ENCODE results near the gene KRT3.

Gene KRT3

GRCh38 chr12:52827499-52828090 is 31.7 kb upstream of the KRT3 start:
- no peak for DNase-seq

GRCh38 chr12:52826611-52827498 is 30.9 kb upstream of the KRT3 start:
- DNase-seq = no peak

GRCh38 chr12:52825961-52826360 is 30.0 kb upstream of the KRT3 start:
- DNase-seq = no peak

GRCh38 chr12:52824741-52825410 is 29.0 kb upstream of the KRT3 start:
- no peak for DNase-seq

- DNase-seq = no peak
Observed at GRCh38 chr12:52823761-52824450, 28.0 kb upstream of the KRT3 start.

GRCh38 chr12:52822771-52823510 is 27.0 kb upstream of the KRT3 start:
- no peak for DNase-seq

- no peak for DNase-seq
Observed at GRCh38 chr12:52821826-52822660, 26.1 kb upstream of the KRT3 start.

GRCh38 chr12:52821071-52821730 is 25.3 kb upstream of the KRT3 start:
- DNase-seq = no peak

- no peak for DNase-seq
Observed at GRCh38 chr12:52820521-52820920, 24.6 kb upstream of the KRT3 start.

- DNase-seq = no peak
Observed at GRCh38 chr12:52819731-52820510, 24.0 kb upstream of the KRT3 start.

- no peak for DNase-seq
Observed at GRCh38 chr12:52818887-52819420, 23.0 kb upstream of the KRT3 start.

GRCh38 chr12:52818388-52818787 is 22.5 kb upstream of the KRT3 start:
- DNase-seq = no peak

- DNase-seq = no peak
Observed at GRCh38 chr12:52817699-52818238, 21.9 kb upstream of the KRT3 start.

- DNase-seq = no peak
Observed at GRCh38 chr12:52817003-52817698, 21.2 kb upstream of the KRT3 start.

- no peak for DNase-seq
Observed at GRCh38 chr12:52815676-52816588, 20.0 kb upstream of the KRT3 start.

- DNase-seq = no peak
Observed at GRCh38 chr12:52815161-52815560, 19.2 kb upstream of the KRT3 start.
